Natural killer cell (primary cell): ENCODE measurements around the gene ALDH9A1. TPM values are rescaled to one million over a fixed set of nuclear protein-coding genes. Genes with fewer than 3 reads are reported as not detected.

ENCODE experiments used
- ATAC-seq, 3 donors: fragments of 150-1000 bp in 2 of 3; fragments of 200-7000 bp in 1 of 3; cut with Tn5 transposase; 1 replicate in 1 of 3; 2 replicates in 2 of 3; pipeline ENCODE4 v1.10.0; 2021; ENCODE audit warnings: mild to moderate bottlenecking in 2 of 3, moderate library complexity in 2 of 3
- DNase-seq, 2 donors: peaks; one replicate each; pipeline versions ENCODE4 v3.0.0 to v3.0.0-alpha.2; 2013 to 2021; ENCODE audit warnings: mixed read lengths in 1 of 2
- H3K27ac ChIP-seq: one replicate; pipeline ENCODE4 v1.5.1; 2013; ENCODE audit warnings: mild to moderate bottlenecking, low read length
- H3K27me3 ChIP-seq: one replicate; pipeline ENCODE4 v1.6.1; 2013; ENCODE audit warnings: low read length; ENCODE audit not compliant: control insufficient read depth, insufficient read depth
- H3K36me3 ChIP-seq: one replicate; pipeline ENCODE4 v1.6.1; 2013; ENCODE audit warnings: low read length; ENCODE audit not compliant: control insufficient read depth, insufficient read depth
- H3K4me1 ChIP-seq: one replicate; pipeline ENCODE4 v1.6.1; 2013; ENCODE audit warnings: low read length; ENCODE audit not compliant: control insufficient read depth, insufficient read depth
- H3K4me3 ChIP-seq: one replicate; pipeline ENCODE4 v1.5.1; 2013; ENCODE audit warnings: low read length
- H3K9me3 ChIP-seq: one replicate; pipeline ENCODE4 v1.6.1; 2013; ENCODE audit warnings: low read length; ENCODE audit not compliant: control insufficient read depth, insufficient read depth
- H3K27ac Mint-ChIP-seq, 2 donors: one replicate each; pipeline ENCODE4 v1.8.0; 2022; ENCODE audit warnings: mild to moderate bottlenecking in 2 of 2, mixed read lengths in 2 of 2, moderate library complexity in 1 of 2
- H3K27me3 Mint-ChIP-seq, 2 donors: one replicate each; pipeline ENCODE4 v1.8.0; 2022; ENCODE audit warnings: low read depth in 2 of 2, mixed read lengths in 2 of 2
- H3K36me3 Mint-ChIP-seq: one replicate; pipeline ENCODE4 v1.8.0; 2022; ENCODE audit warnings: mixed read lengths
- H3K4me1 Mint-ChIP-seq, 2 donors: one replicate each; pipeline ENCODE4 v1.8.0; 2022; ENCODE audit warnings: mixed read lengths in 2 of 2
- H3K4me3 Mint-ChIP-seq: one replicate; pipeline ENCODE4 v1.8.0; 2022; ENCODE audit warnings: mild to moderate bottlenecking, moderate library complexity, mixed read lengths
- H3K9me3 Mint-ChIP-seq, 2 donors: one replicate each; pipeline ENCODE4 v1.8.0; 2022; ENCODE audit warnings: mixed read lengths in 2 of 2
- WGBS: methylation state at CpG from one replicate; pipeline ENCODE4 v1.1.7; 2013; ENCODE audit warnings: missing lambda C conversion rate; ENCODE audit not compliant: insufficient coverage; 5-methylcytosine and 5-hydroxymethylcytosine counted together
- intact Hi-C: fragments of 100-400 bp; cut with micrococcal nuclease; formaldehyde crosslinking; loops from one replicate; pipeline ENCODE4 v1.14.2; 2022
- total RNA-seq, 4 donors: library from RNA; stranded (reverse); fragments of 120-200 nt in 1 of 4; gene quantifications; one replicate each; pipeline versions ENCODE4 v1.2.3 to v1.2.4, GENCODE V29; 2013 to 2022
- TF ChIP-seq, protein P1 (sequence below): fragments of 200-600 bp; IDR thresholded peaks from one replicate; pipeline ENCODE4 v1.8.0; 2022; ENCODE audit warnings: antibody characterized with exemption

The ALDH9A1 gene
- total RNA-seq, 3 donors from 2014 or later (not counting 1 experiment from before 2014, with no cell fraction given) = 38.0 to 57.1 (median 50.3) TPM

DNA sequence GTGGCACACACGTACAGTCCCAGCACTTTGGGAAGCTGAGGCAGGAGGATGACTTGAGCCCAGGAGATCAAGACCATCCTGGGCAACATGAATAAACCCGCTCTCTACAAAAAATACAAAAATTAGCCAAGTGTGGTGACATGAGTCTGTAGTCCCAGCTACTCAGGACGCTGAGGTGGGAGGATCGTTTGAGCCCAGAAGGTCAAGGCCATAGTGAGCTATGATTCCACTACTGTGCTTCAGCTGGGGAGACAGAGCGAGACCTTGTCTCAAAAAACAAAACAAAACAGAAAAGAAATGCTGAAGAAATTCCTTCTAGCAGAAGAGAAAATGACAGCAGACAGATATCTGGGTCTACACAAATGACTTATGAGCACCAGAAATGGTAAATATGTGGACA is 10.3 kb downstream of the ALDH9A1 start:
- Mint-ChIP-seq H3K36me3 (no peaks in the 10 kb centered on the region), H3K4me1 (peaks cover 62 to 66% of the 10 kb centered on the region in 2 donors), H3K4me3 (no peak overlapping the region), H3K27ac (peak overlapping the region; percentile 58 to 63), H3K9me3 (no peaks in the 10 kb centered on the region), H3K27me3 (no peaks in the 10 kb centered on the region)
- H3K4me1 ChIP-seq = peaks cover 5% of the 10 kb centered on the region
- no peaks in the 10 kb centered on the region for H3K9me3 ChIP-seq
- TF ChIP-seq, protein P1, sequence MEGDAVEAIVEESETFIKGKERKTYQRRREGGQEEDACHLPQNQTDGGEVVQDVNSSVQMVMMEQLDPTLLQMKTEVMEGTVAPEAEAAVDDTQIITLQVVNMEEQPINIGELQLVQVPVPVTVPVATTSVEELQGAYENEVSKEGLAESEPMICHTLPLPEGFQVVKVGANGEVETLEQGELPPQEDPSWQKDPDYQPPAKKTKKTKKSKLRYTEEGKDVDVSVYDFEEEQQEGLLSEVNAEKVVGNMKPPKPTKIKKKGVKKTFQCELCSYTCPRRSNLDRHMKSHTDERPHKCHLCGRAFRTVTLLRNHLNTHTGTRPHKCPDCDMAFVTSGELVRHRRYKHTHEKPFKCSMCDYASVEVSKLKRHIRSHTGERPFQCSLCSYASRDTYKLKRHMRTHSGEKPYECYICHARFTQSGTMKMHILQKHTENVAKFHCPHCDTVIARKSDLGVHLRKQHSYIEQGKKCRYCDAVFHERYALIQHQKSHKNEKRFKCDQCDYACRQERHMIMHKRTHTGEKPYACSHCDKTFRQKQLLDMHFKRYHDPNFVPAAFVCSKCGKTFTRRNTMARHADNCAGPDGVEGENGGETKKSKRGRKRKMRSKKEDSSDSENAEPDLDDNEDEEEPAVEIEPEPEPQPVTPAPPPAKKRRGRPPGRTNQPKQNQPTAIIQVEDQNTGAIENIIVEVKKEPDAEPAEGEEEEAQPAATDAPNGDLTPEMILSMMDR = no peak
- H3K27ac ChIP-seq = no peak overlapping the region
- ATAC-seq = no peak
- no peak for DNase-seq
- H3K27me3 ChIP-seq = no peaks in the 10 kb centered on the region
- WGBS = 96% methylated on average over 5 of the region's 5 CpGs
- intact Hi-C loops = no loop called here
- H3K4me3 ChIP-seq = no peak overlapping the region
- peaks cover 10% of the 10 kb centered on the region for H3K36me3 ChIP-seq

DNA sequence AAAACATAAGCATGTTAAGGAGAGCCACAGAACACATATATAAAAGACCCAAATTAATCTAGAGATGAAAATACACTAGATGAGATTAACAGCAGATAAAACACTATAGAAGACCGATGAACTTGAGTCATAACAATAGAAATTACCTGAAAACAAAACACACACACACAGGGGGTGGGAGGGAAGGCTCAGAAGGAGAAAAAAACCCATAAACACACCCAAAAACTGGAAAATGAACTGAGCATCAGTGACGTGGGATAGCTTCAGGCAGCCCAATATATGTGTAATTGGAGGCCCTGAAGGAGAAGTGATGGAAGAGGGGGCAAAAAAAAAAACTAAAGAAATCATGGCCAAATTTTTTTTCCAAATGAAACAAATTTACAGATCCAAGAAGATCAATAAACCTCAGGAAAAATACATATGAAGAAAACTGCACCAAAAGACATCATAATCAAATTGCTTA is 11.4 kb downstream of the ALDH9A1 start:
- intact Hi-C loops = no loop called here
- H3K27ac ChIP-seq = peak overlapping the region; percentile 44
- Mint-ChIP-seq H3K36me3 (peaks cover 8% of the 10 kb centered on the region), H3K4me3 (peak overlapping the region; percentile 1), H3K4me1 (peaks cover 59 to 64% of the 10 kb centered on the region in 2 donors), H3K9me3 (no peaks in the 10 kb centered on the region), H3K27me3 (no peaks in the 10 kb centered on the region), H3K27ac (peak overlapping the region; percentile 58 to 63)
- no peak for DNase-seq
- no peak for ATAC-seq
- TF ChIP-seq, protein P1 = no peak
- H3K4me1 ChIP-seq = peaks cover 5% of the 10 kb centered on the region
- H3K4me3 ChIP-seq = no peak overlapping the region
- H3K36me3 ChIP-seq = peaks cover 20% of the 10 kb centered on the region
- no peaks in the 10 kb centered on the region for H3K27me3 ChIP-seq
- WGBS = no CpG with 5 or more reads among the region's 2 CpGs
- no peaks in the 10 kb centered on the region for H3K9me3 ChIP-seq

DNA sequence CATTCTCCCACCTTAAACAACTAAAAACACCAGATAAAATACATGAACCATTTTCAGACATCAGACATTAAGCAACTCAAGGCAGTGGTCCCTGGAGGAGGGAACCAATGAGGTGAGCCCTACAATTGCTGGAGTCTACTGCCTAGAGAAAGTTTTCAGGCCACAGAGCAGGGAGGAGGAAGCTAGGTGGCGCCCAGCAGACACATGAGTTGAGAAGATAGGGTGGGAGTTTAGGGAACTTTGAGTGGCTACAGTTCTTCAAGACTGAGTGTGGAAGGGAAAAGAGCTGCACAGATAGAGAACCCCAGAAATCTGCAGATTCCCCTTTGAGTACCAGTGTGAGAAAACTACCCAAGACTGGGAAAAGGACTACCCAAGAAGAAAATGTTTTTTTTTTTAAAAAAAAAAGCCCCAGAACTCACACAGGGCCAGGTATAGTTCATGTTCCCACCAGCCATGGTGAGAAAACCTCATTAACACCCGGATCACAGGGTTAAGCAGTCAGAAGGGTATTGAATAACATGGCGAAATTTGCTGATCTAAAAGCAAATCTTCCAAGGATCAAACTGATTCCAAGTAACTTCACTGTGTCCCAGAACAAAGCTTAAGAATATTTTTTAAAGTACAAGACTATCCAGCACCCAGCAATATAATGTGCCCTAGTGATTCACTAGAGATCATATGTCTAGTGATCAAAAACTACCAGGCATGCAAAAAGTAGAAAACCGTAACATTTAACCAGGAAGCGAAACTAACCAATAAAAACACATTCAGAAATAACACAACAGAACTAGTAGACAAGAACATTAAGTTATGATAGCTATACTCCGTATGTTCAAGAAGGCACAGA is 12.0 kb downstream of the ALDH9A1 start:
- no peak overlapping the region for H3K4me3 ChIP-seq
- peak in 2 of 3 donors; percentile 59 to 61 for ATAC-seq
- peaks cover 5% of the 10 kb centered on the region for H3K4me1 ChIP-seq
- no peaks in the 10 kb centered on the region for H3K27me3 ChIP-seq
- peaks cover 26% of the 10 kb centered on the region for H3K36me3 ChIP-seq
- Mint-ChIP-seq H3K4me1 (peaks cover 52 to 58% of the 10 kb centered on the region in 2 donors), H3K9me3 (no peaks in the 10 kb centered on the region), H3K36me3 (peaks cover 13% of the 10 kb centered on the region), H3K27ac (peak overlapping the region; percentile 58 to 63), H3K4me3 (peak overlapping the region; percentile 22), H3K27me3 (no peaks in the 10 kb centered on the region)
- TF ChIP-seq, protein P1 = no peak
- peak overlapping the region; percentile 23 for H3K27ac ChIP-seq
- DNase-seq = peak in 1 of 2 donors; percentile 32
- WGBS = 47% methylated on average over 5 of the region's 6 CpGs
- intact Hi-C loops = no loop called here
- H3K9me3 ChIP-seq = no peaks in the 10 kb centered on the region
